GM12878 (cell line): ENCODE results near the gene SET. TPM values are rescaled to one million over a fixed set of nuclear protein-coding genes. Genes with fewer than 3 reads are reported as not detected.

Experiments
- ATAC-seq: fragments of 200-7000 bp; cut with Tn5 transposase; 3 replicates; pipeline ENCODE4 v1.9.1; 2020; ENCODE audit warnings: mild to moderate bottlenecking, moderate library complexity
- BruUV-seq: library from RNA; stranded (reverse); fragments of 400-500 nt; replicated peaks from 2 replicates; lab custom pipeline; 2021; lab: Mats Ljungman, UMichigan
- CTCF ChIA-PET: fragments of 300-600 bp; sonication (Branson Sonifier 250); formaldehyde crosslinking; extraction: SDS; loops from one replicate; lab custom pipeline; 2021; ENCODE audit warnings: inconsistent platforms; lab: Yijun Ruan, JAX
- POLR2A ChIA-PET: fragments of 350-600 bp; formaldehyde crosslinking; extraction: SDS; loops from one replicate; lab custom pipeline; 2021; ENCODE audit warnings: inconsistent platforms; lab: Charles Lee
- RAD21 ChIA-PET: fragments of 300-600 bp; sonication (Branson Sonifier 250); formaldehyde crosslinking; loops from one replicate; lab custom pipeline; 2023; ENCODE audit warnings: antibody characterized with exemption; ENCODE audit not compliant: unreplicated experiment; lab: Charles Lee
- SMC1A ChIA-PET: fragments of 300-600 bp; sonication (Branson Sonifier 250); formaldehyde crosslinking; loops from one replicate; lab custom pipeline; 2023; ENCODE audit not compliant: unreplicated experiment, uncharacterized antibody; lab: Charles Lee
- DNase-seq: peaks from one replicate; pipeline ENCODE4 v3.0.0-alpha.2; 2011; ENCODE audit warnings: low read depth, low spot score
- FAIRE-seq: peaks from 3 replicates; lab custom pipeline; 2011; peaks lifted over from hg19 to GRCh38; lab: Jason Lieb, UNC
- H2AFZ ChIP-seq: 2 replicates; pipeline ENCODE4 v1.6.0; 2011; ENCODE audit warnings: low read depth, low read length, control low read depth; ENCODE audit not compliant: control insufficient read depth
- H3K27ac ChIP-seq: 2 replicates; pipeline ENCODE4 v1.5.1; 2011; ENCODE audit warnings: control low read depth; ENCODE audit not compliant: control insufficient read depth, insufficient read depth
- H3K27me3 ChIP-seq, 2 experiments: replicated peaks in 1 of 2; 2 replicates each; pipeline versions ENCODE4 v1.6.0 to v1.6.1; 2011; ENCODE audit warnings: low read length in 1 of 2; ENCODE audit not compliant: control insufficient read depth in 2 of 2, insufficient read depth in 2 of 2
- H3K36me3 ChIP-seq, 2 experiments: 2 replicates each; pipeline ENCODE4 v1.5.1; 2011; ENCODE audit warnings: low read length in 1 of 2; ENCODE audit not compliant: control insufficient read depth in 2 of 2, insufficient read depth in 2 of 2
- H3K4me1 ChIP-seq: 2 replicates; pipeline ENCODE4 v1.6.1; 2011; ENCODE audit warnings: mild to moderate bottlenecking, low read length, moderate library complexity, mixed read lengths; ENCODE audit not compliant: control insufficient read depth, insufficient read depth
- H3K4me2 ChIP-seq: 2 replicates; pipeline ENCODE4 v1.6.0; 2011; ENCODE audit warnings: control low read depth; ENCODE audit not compliant: control insufficient read depth, insufficient read depth
- H3K4me3 ChIP-seq: fragments of 200-600 bp; sonication (generic); 2 replicates; pipeline ENCODE4 v1.5.1; 2016
- H3K79me2 ChIP-seq: 2 replicates; pipeline ENCODE4 v1.6.0; 2011; ENCODE audit warnings: low read length; ENCODE audit not compliant: control insufficient read depth, insufficient read depth
- H3K9ac ChIP-seq: 2 replicates; pipeline ENCODE4 v1.8.0; 2011; ENCODE audit warnings: low read length, control low read depth, mixed read lengths; ENCODE audit not compliant: control insufficient read depth, insufficient read depth
- H3K9me3 ChIP-seq: replicated peaks from 3 replicates; pipeline ENCODE4 v1.5.1; 2011; ENCODE audit warnings: mild to moderate bottlenecking, low read length; ENCODE audit not compliant: control insufficient read depth, insufficient read depth
- H4K20me1 ChIP-seq: 2 replicates; pipeline ENCODE4 v1.6.0; 2011; ENCODE audit not compliant: control insufficient read depth, insufficient read depth
- BCL11A ChIP-seq: IDR thresholded peaks from 2 replicates; pipeline ENCODE4 v1.6.1; 2011; ENCODE audit warnings: low read depth, low read length
- BCL3 ChIP-seq: IDR thresholded peaks from 2 replicates; pipeline ENCODE4 v1.6.1; 2011; ENCODE audit warnings: borderline replicate concordance, low read depth, mild to moderate bottlenecking, moderate library complexity, low read length; ENCODE audit not compliant: insufficient read depth, poor library complexity, severe bottlenecking
- CREB1 ChIP-seq: IDR thresholded peaks from 2 replicates; pipeline ENCODE4 v1.6.1; 2012; ENCODE audit warnings: low read depth, mild to moderate bottlenecking, inconsistent platforms
- ETV6 ChIP-seq, 2 experiments: fragments of 450-650 bp in 1 of 2; IDR thresholded peaks in 1 of 2; conservative IDR thresholded peaks in 1 of 2; 2 replicates each; pipeline ENCODE4 v1.6.1; 2014; ENCODE audit warnings: antibody characterized with exemption in 1 of 2, borderline replicate concordance in 1 of 2, low read depth in 1 of 2, mild to moderate bottlenecking in 1 of 2, moderate library complexity in 1 of 2
- NR2F1 ChIP-seq: fragments of 450-650 bp; conservative IDR thresholded peaks from 2 replicates; pipeline ENCODE4 v1.6.1; 2017; ENCODE audit warnings: mild to moderate bottlenecking
- PKNOX1 ChIP-seq: fragments of 450-650 bp; IDR thresholded peaks from 2 replicates; pipeline ENCODE4 v1.6.1; 2016; ENCODE audit warnings: mild to moderate bottlenecking
- POLR2A ChIP-seq: IDR thresholded peaks from 2 replicates; pipeline ENCODE4 v1.6.1; 2011; ENCODE audit warnings: low read depth, mild to moderate bottlenecking, low read length
- PRDM15 ChIP-seq: fragments of 450-650 bp; formaldehyde crosslinking; IDR thresholded peaks from 2 replicates; pipeline ENCODE4 v1.4.0; 2020; ENCODE audit warnings: mild to moderate bottlenecking, moderate library complexity
- YY1 ChIP-seq: IDR thresholded peaks from 2 replicates; pipeline ENCODE4 v1.6.1; 2011; ENCODE audit warnings: low read depth, mild to moderate bottlenecking, low read length
- WGBS: methylation state at CpG from one replicate; pipeline ENCODE4 v1.1.6; 2016; ENCODE audit warnings: low lambda C conversion rate; ENCODE audit not compliant: insufficient replicate concordance, insufficient coverage; ENCODE audit errors: missing lambda C conversion rate; 5-methylcytosine and 5-hydroxymethylcytosine counted together
- in situ Hi-C: fragments of 300-500 bp; cut with MboI; formaldehyde crosslinking; loops from 9 replicates; pipeline ENCODE4 v1.14.3; 2018; ENCODE audit warnings: mixed read lengths
- intact Hi-C: fragments of 100-400 bp; cut with micrococcal nuclease; formaldehyde crosslinking; loops from one replicate; pipeline ENCODE4 v1.14.2; 2022; ENCODE audit not compliant: unreplicated experiment
- polyA plus RNA-seq, 11 experiments: library from polyadenylated mRNA; depleted of rRNA in 4 of 11; unstranded in 6 of 11; stranded (reverse) in 5 of 11; fragments of >200 nt; fragmentation: Nextera tagmentation in 4 of 11; fragmentation: Illumina TruSeq in 1 of 11; extraction: Ambion mirVana in 4 of 11; extraction: Trizol in 1 of 11; gene quantifications; 1 replicate in 1 of 11; 2 replicates in 10 of 11; pipeline versions ENCODE4 v1.2.1 to v1.2.3, GENCODE V29; 2011 to 2016; ENCODE audit warnings: inconsistent platforms in 2 of 11, missing spikeins in 2 of 11, low read depth in 1 of 11
- total RNA-seq, 4 experiments: library from RNA; depleted of rRNA in 3 of 4; stranded (reverse); fragments of >200 nt in 3 of 4; fragmentation: Illumina TruSeq in 1 of 4; extraction: Trizol in 1 of 4; gene quantifications; 2 replicates each; pipeline versions ENCODE4 v1.2.1 to v1.2.3, GENCODE V29; 2013 to 2021
- TF ChIP-seq, protein P1 (sequence below): IDR thresholded peaks from 2 replicates; pipeline ENCODE4 v1.6.1; 2012; ENCODE audit warnings: low read length, inconsistent platforms
- TF ChIP-seq, protein P2 (sequence below): IDR thresholded peaks from 2 replicates; pipeline ENCODE4 v1.6.1; 2011; ENCODE audit warnings: low read depth, low read length, improper control_type of control experiment, borderline replicate concordance

The SET gene
- total and polyA plus RNA-seq, 10 of the 15 experiments (the other 5 are each of a cell fraction or from before 2014, with no cell fraction given), result 284 to 706 (median 445) TPM

- ChIA-PET RAD21 (interaction anchor here (0.7 to 1.9 kb wide), 13 partner anchors 8 to 175 kb away, joined by 3 to 7 read pairs (median 3); partner anchors contain the start of genes DYNC2I2, ENDOG, SET and SPTAN1), CTCF (interaction anchor here (0.8 to 2.2 kb wide), 7 partner anchors 13 to 285 kb away, joined by 3 to 7 read pairs (median 3); partner anchors contain the start of genes DYNC2I2, PKN3 and SPOUT1), POLR2A (interaction anchor here (0.5 to 3.6 kb wide), 21 partner anchors 9 to 273 kb away, joined by 3 to 33 read pairs (median 4); partner anchors contain the start of genes ENDOG, SET, SPTAN1 and URM1), SMC1A (interaction anchor here (0.7 to 2.4 kb wide), 10 partner anchors 11 to 92 kb away, joined by 3 to 12 read pairs (median 5); partner anchors contain the start of gene SET)
- peaks cover 11% of the 10 kb centered on the region for H3K4me1 ChIP-seq
- peak overlapping the region; percentile 95 for H3K27ac ChIP-seq
- intact Hi-C loops, result loop anchor here (2.0 to 10.0 kb wide), 2 partner anchors 39 to 171 kb away; partner anchors contain the start of gene ENDOG
- peak; percentile 88 for ATAC-seq
- 3% methylated on average over 10 of the region's 12 CpGs for WGBS
- no peak overlapping the region for H3K4me3 ChIP-seq
- no peaks in the 10 kb centered on the region for H4K20me1 ChIP-seq
- in situ Hi-C loops, result no loop called here
- H3K79me2 ChIP-seq, result peaks cover 5% of the 10 kb centered on the region
- H3K36me3 ChIP-seq, result no peaks in the 10 kb centered on the region
- H2AFZ ChIP-seq, result peak overlapping the region; percentile 97
- no peaks in the 10 kb centered on the region for H3K27me3 ChIP-seq
- H3K4me2 ChIP-seq, result peak overlapping the region; percentile 72
- no TSS peak for BruUV-seq
- peak overlapping the region; percentile 63 for H3K9ac ChIP-seq
- H3K9me3 ChIP-seq, result no peaks in the 10 kb centered on the region
- no peak for FAIRE-seq
- DNase-seq, result peak; percentile 80
- 0 out of 2 replicates have a peak, but pooled peaks have one; percentile 25 for TF ChIP-seq YY1
- TF ChIP-seq PKNOX1, result no peak
- TF ChIP-seq, protein P1, sequence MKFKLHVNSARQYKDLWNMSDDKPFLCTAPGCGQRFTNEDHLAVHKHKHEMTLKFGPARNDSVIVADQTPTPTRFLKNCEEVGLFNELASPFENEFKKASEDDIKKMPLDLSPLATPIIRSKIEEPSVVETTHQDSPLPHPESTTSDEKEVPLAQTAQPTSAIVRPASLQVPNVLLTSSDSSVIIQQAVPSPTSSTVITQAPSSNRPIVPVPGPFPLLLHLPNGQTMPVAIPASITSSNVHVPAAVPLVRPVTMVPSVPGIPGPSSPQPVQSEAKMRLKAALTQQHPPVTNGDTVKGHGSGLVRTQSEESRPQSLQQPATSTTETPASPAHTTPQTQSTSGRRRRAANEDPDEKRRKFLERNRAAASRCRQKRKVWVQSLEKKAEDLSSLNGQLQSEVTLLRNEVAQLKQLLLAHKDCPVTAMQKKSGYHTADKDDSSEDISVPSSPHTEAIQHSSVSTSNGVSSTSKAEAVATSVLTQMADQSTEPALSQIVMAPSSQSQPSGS, result 0 out of 2 replicates have a peak, but pooled peaks have one; percentile 13
- peak; percentile 78 for TF ChIP-seq BCL3
- TF ChIP-seq, protein P2, sequence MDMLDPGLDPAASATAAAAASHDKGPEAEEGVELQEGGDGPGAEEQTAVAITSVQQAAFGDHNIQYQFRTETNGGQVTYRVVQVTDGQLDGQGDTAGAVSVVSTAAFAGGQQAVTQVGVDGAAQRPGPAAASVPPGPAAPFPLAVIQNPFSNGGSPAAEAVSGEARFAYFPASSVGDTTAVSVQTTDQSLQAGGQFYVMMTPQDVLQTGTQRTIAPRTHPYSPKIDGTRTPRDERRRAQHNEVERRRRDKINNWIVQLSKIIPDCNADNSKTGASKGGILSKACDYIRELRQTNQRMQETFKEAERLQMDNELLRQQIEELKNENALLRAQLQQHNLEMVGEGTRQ, result no peak; the same call in 1 of the 2 replicates
- TF ChIP-seq BCL11A, result no peak
- TF ChIP-seq NR2F1, result no peak
- no peak for TF ChIP-seq PRDM15
- TF ChIP-seq ETV6 (conservative IDR thresholded peaks at IDR 0.05 in 1 of 2, IDR thresholded peaks at IDR 0.05 in 1 of 2; ENCODE audit: borderline replicate concordance in 1 of 2, low read depth in 1 of 2), result no peak
- no peak for TF ChIP-seq CREB1
- TF ChIP-seq POLR2A, result peak; percentile 73
These were observed 45.3 kb upstream of the SET start for GRCh38 chr9:128643519-128644300.
